Kidney epithelial cell (primary cell): Measurements from ENCODE around the gene STAP2. TPM values are rescaled to one million over a fixed set of nuclear protein-coding genes. Genes with fewer than 3 reads are reported as not detected.

ENCODE experiments used
- DNase-seq: peaks from one replicate; pipeline ENCODE4 v3.0.0-alpha.2; 2010; ENCODE audit warnings: low read depth
- H3K27me3 ChIP-seq: 2 replicates; pipeline ENCODE4 v1.6.0; 2011; ENCODE audit warnings: low read length; ENCODE audit not compliant: control insufficient read depth, insufficient read depth
- H3K36me3 ChIP-seq: 2 replicates; pipeline ENCODE4 v1.5.1; 2011; ENCODE audit warnings: low read length; ENCODE audit not compliant: control insufficient read depth, insufficient read depth
- H3K4me3 ChIP-seq: 2 replicates; pipeline ENCODE4 v1.5.1; 2011; ENCODE audit warnings: low read depth, mild to moderate bottlenecking, control low read depth, low read length
- CTCF ChIP-seq: IDR thresholded peaks from 2 replicates; pipeline ENCODE4 v1.5.1; 2011; ENCODE audit warnings: mild to moderate bottlenecking, moderate library complexity, low read length, control low read depth, inconsistent platforms; ENCODE audit not compliant: insufficient read depth, poor library complexity, severe bottlenecking
- total RNA-seq: library from RNA; depleted of rRNA; stranded (reverse); fragments of >200 nt; gene quantifications from 2 replicates; pipeline ENCODE4 v1.2.3, GENCODE V29; 2015

Gene STAP2
- total RNA-seq, 1 donor from 2014 or later = 78.5 TPM

DNA sequence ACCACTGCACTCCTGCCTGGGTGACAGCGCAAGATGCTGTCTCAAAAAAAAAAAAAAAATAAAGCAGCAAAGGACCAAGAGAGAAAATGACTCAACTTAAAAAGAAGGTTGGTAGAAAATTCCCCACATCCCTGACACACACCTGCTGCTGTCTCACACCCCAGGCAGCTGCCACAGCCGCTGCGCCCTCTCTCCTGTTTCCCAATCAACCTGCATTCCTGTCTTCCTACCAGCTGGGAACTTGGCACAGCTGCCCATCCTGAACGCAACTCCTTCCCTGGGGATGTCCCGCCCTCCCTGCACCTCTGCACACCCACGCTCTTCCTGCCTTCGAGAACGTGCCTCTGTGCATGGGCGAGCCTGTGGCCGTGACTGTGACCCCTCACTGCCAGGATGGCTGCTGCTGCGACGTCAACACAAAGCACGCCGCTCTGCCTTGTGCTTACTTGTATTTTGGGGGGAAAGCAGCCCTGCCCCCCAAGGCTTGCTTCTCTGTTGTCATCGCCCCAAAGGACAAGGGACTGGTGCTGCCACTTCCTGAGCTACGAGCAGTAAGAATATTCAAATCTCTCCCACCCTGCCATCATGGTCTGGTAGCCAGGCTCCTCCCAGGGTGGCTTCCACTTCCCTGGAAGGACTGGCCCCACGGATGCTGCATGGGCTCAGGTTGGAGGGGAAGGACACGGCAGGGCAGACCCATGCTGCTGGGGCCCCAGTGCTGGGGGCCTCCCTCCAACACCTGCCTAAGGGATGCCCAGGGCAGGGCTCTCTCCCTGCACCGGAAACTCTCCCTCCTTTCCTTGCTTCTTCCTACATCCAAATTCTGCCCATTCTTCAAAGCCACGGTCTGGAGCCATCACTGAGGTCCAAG is 41.0 kb upstream of the STAP2 start:
- no peak overlapping the region for H3K4me3 ChIP-seq
- peak; percentile 94 for DNase-seq
- no peaks in the 10 kb centered on the region for H3K27me3 ChIP-seq
- no peaks in the 10 kb centered on the region for H3K36me3 ChIP-seq
- TF ChIP-seq CTCF = no peak

GRCh38 chr19:4378886-4379285 is 40.3 kb upstream of the STAP2 start:
- TF ChIP-seq CTCF = no peak
- Histone ChIP-seq H3K27me3 (no peaks in the 10 kb centered on the region), H3K4me3 (no peak overlapping the region), H3K36me3 (no peaks in the 10 kb centered on the region)
- DNase-seq = no peak

DNA sequence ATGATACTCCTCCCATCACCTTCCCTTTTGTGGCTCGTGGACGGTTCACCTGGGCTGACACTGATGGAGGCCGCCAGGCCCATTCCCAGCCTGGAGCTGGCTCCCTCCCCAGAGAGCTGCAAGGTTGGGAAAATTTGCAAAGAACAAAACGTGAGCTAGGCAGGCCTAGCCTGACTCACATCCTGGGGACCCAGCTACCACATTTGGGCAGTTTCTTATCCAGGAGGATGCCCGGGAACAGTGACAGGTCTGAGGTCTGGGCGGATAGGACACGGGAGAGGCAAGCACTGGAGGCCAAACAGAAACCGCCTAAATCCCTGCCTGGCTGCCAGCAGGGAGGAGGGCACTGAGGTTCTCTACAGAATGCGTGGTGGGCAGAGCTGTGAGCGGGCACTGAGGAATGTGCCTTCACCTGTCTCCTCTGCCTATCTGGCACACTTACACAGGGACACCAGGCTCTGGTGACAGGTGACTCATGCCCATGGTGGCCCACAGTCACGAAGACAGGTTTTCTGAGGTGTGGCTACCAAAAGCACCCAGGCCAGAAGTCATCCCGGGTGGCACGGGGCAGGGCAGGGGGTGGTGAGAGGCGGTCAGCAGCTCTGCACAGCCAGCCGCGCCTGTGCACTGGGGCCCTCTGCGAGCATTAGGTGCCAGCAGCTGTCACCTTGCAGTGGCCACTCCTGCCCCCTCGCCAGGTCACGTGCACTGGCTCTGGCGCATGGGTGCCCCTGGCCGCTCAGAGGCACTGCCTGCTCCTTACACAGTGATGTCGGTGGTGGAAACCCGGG is 38.6 kb upstream of the STAP2 start:
- no peak overlapping the region for H3K4me3 ChIP-seq
- TF ChIP-seq CTCF = no peak
- no peak for DNase-seq
- no peaks in the 10 kb centered on the region for H3K36me3 ChIP-seq
- no peaks in the 10 kb centered on the region for H3K27me3 ChIP-seq

- no peak for DNase-seq
- H3K27me3 ChIP-seq = no peaks in the 10 kb centered on the region
- no peak for TF ChIP-seq CTCF
- H3K4me3 ChIP-seq = no peak overlapping the region
- no peaks in the 10 kb centered on the region for H3K36me3 ChIP-seq
These were observed 38.0 kb upstream of the STAP2 start for GRCh38 chr19:4376671-4376990.

DNA sequence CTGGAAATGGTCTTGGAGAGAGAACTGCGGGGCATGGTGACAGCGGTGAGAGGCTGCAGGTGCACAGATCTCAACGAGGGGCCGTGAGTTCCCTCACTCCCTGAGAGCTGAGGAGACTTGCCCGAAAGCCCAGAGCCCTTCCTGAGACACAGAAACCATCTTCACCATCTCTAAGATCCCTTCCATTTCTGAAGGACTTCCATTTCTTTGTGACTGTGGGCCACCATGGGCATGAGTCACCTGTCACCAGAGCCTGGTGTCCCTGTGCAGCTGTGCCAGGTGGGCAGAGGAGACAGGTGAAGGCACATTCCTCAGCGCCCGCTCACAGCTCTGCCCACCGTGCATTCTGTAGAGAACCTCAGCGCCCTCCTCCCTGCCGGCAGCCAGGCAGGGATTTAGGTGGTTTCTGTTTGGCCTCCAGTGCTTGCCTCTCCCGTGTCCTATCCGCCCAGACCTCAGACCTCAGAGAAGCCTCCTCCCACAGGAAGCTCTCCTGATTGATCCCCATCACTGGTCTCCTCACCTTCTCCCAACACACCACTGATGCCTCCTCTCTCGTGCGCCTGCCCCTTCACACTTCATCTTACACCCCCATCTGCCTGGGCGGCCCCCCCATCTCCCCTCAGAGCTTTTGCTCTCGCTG is 37.5 kb upstream of the STAP2 start:
- Histone ChIP-seq H3K4me3 (no peak overlapping the region), H3K36me3 (no peaks in the 10 kb centered on the region), H3K27me3 (no peaks in the 10 kb centered on the region)
- DNase-seq = no peak
- no peak for TF ChIP-seq CTCF
